Neuronal stem cell (in vitro differentiated cells): ENCODE data around the gene RBP7.
"Not testable (repeated sequence)": the region's sequence is repeated elsewhere in the genome, so short reads cannot be mapped to it uniquely, and the experiment has no call there.

Source experiments
- DNase-seq: peaks from one replicate; pipeline ENCODE4 v3.0.0-alpha.2; 2013; ENCODE audit warnings: low spot score
- H2AFZ ChIP-seq: one replicate; pipeline ENCODE4 v1.6.1; 2013; ENCODE audit warnings: mild to moderate bottlenecking, low read length, inconsistent platforms
- H2AK5ac ChIP-seq: 2 replicates; pipeline ENCODE4 v1.6.1; 2013; ENCODE audit warnings: low read depth, mild to moderate bottlenecking, inconsistent platforms, low read length, moderate library complexity, mixed read lengths
- H2BK120ac ChIP-seq: 2 replicates; pipeline ENCODE4 v1.6.1; 2013; ENCODE audit warnings: low read depth, mild to moderate bottlenecking, inconsistent platforms, low read length, moderate library complexity, mixed read lengths
- H2BK12ac ChIP-seq: one replicate; pipeline ENCODE4 v1.6.1; 2013; ENCODE audit warnings: low read length, inconsistent platforms
- H2BK15ac ChIP-seq: 2 replicates; pipeline ENCODE4 v1.6.1; 2013; ENCODE audit warnings: mild to moderate bottlenecking, low read length, inconsistent platforms, mixed read lengths
- H2BK5ac ChIP-seq: one replicate; pipeline ENCODE4 v1.6.1; 2013; ENCODE audit warnings: inconsistent platforms, mild to moderate bottlenecking, low read length, moderate library complexity
- H3K14ac ChIP-seq: one replicate; pipeline ENCODE4 v1.6.1; 2013; ENCODE audit warnings: low read length, inconsistent platforms
- H3K18ac ChIP-seq: 2 replicates; pipeline ENCODE4 v1.6.1; 2013; ENCODE audit warnings: low read length, inconsistent platforms
- H3K23ac ChIP-seq: 2 replicates; pipeline ENCODE4 v1.6.1; 2013; ENCODE audit warnings: low read depth, mild to moderate bottlenecking, mixed read lengths, low read length, inconsistent platforms; ENCODE audit not compliant: poor library complexity
- H3K27ac ChIP-seq: replicated peaks from 3 replicates; pipeline ENCODE4 v1.5.1; 2013; ENCODE audit warnings: low read length, inconsistent platforms
- H3K27me3 ChIP-seq, 3 experiments: 2 replicates each; pipeline ENCODE4 v1.6.1; 2013; ENCODE audit warnings: low read length in 3 of 3, mild to moderate bottlenecking in 2 of 3, inconsistent platforms in 1 of 3, low read depth in 1 of 3, mixed read lengths in 1 of 3, moderate library complexity in 1 of 3; ENCODE audit not compliant: control insufficient read depth in 3 of 3, insufficient read depth in 3 of 3
- H3K36me3 ChIP-seq, 2 donors: replicated peaks in 1 of 2; 2 replicates each; pipeline ENCODE4 v1.6.1; 2013; ENCODE audit warnings: low read length in 2 of 2; ENCODE audit not compliant: control insufficient read depth in 2 of 2, insufficient read depth in 2 of 2
- H3K4ac ChIP-seq: 2 replicates; pipeline ENCODE4 v1.6.1; 2013; ENCODE audit warnings: inconsistent platforms, mild to moderate bottlenecking, low read length, moderate library complexity
- H3K4me1 ChIP-seq, 2 donors: 1 replicate in 1 of 2; 2 replicates in 1 of 2; pipeline ENCODE4 v1.6.1; 2013; ENCODE audit warnings: low read length in 2 of 2, low read depth in 1 of 2; ENCODE audit not compliant: control insufficient read depth in 2 of 2, insufficient read depth in 1 of 2
- H3K4me2 ChIP-seq: one replicate; pipeline ENCODE4 v1.6.1; 2013; ENCODE audit warnings: mild to moderate bottlenecking, low read length, inconsistent platforms; ENCODE audit not compliant: insufficient read depth, poor library complexity, severe bottlenecking
- H3K4me3 ChIP-seq, 2 donors: 2 replicates each; pipeline ENCODE4 v1.5.1; 2013; ENCODE audit warnings: low read length in 2 of 2, mild to moderate bottlenecking in 2 of 2, inconsistent platforms in 1 of 2, moderate library complexity in 1 of 2
- H3K79me1 ChIP-seq: one replicate; pipeline ENCODE4 v1.6.1; 2013; ENCODE audit warnings: low read depth, mild to moderate bottlenecking, inconsistent platforms, low read length, moderate library complexity
- H3K9ac ChIP-seq: one replicate; pipeline ENCODE4 v1.6.1; 2013; ENCODE audit warnings: mild to moderate bottlenecking, low read depth, low read length, inconsistent platforms; ENCODE audit not compliant: poor library complexity
- H3K9me3 ChIP-seq, 2 donors: replicated peaks in 1 of 2; 2 replicates each; pipeline versions ENCODE3 to v1.6.1; 2013; ENCODE audit warnings: low read length in 2 of 2, mild to moderate bottlenecking in 2 of 2, inconsistent platforms in 1 of 2, low read depth in 1 of 2, mixed read lengths in 1 of 2, moderate library complexity in 1 of 2; ENCODE audit not compliant: control insufficient read depth in 2 of 2, insufficient read depth in 1 of 2
- H4K8ac ChIP-seq: one replicate; pipeline ENCODE4 v1.6.1; 2013; ENCODE audit warnings: low read depth, mild to moderate bottlenecking, inconsistent platforms, low read length, moderate library complexity
- H4K91ac ChIP-seq: one replicate; pipeline ENCODE4 v1.6.1; 2013; ENCODE audit warnings: low read length, low read depth, mild to moderate bottlenecking, inconsistent platforms; ENCODE audit not compliant: poor library complexity
- WGBS, 2 donors: extraction: QIAGEN DNeasy Blood & Tissue Kit; methylation state at CpG; one replicate each; pipeline ENCODE4 v1.1.7; 2013; ENCODE audit warnings: missing lambda C conversion rate in 2 of 2, mixed read lengths in 1 of 2; ENCODE audit not compliant: insufficient read length in 2 of 2, insufficient replicate concordance in 1 of 2; ENCODE audit errors: extremely low coverage in 2 of 2; 5-methylcytosine and 5-hydroxymethylcytosine counted together

The RBP7 gene

GRCh38 chr1:10025354-10025753 lies 28.3 kb downstream of the RBP7 start:
- WGBS, 2 donors = no CpG with 5 or more reads among the region's 2 CpGs

GRCh38 chr1:10027027-10027426 lies 30.0 kb downstream of the RBP7 start:
- Histone ChIP-seq H3K9me3 (no peaks in the 10 kb centered on the region), H3K27ac (no peak overlapping the region), H3K4me2 (no peak overlapping the region), H3K18ac (no peak overlapping the region), H3K4ac (no peak overlapping the region), H4K91ac (no peak overlapping the region), H3K9ac (no peak overlapping the region), H2BK5ac (no peak overlapping the region), H2BK12ac (no peak overlapping the region), H2AK5ac (no peak overlapping the region), H3K36me3 (no peaks in the 10 kb centered on the region), H4K8ac (no peak overlapping the region), H3K27me3 (no peaks in the 10 kb centered on the region), H2AFZ (no peak overlapping the region), H3K4me1 (no peaks in the 10 kb centered on the region), H3K79me1 (no peaks in the 10 kb centered on the region), H2BK15ac (no peak overlapping the region), H2BK120ac (no peak overlapping the region), H3K23ac (no peak overlapping the region), H3K14ac (no peak overlapping the region), H3K4me3 (no peak overlapping the region)
- no peak for DNase-seq

More at GRCh38 chr1:10025354-10025753, 28.3 kb downstream of the RBP7 start:
- H3K4me2 ChIP-seq = no peak overlapping the region
- no peaks in the 10 kb centered on the region for H3K9me3 ChIP-seq
- H3K9ac ChIP-seq = no peak overlapping the region
- H2BK120ac ChIP-seq = no peak overlapping the region
- no peaks in the 10 kb centered on the region for H3K36me3 ChIP-seq
- H2BK12ac ChIP-seq = no peak overlapping the region
- H3K4me1 ChIP-seq = no peaks in the 10 kb centered on the region
- H3K27me3 ChIP-seq = no peaks in the 10 kb centered on the region
- no peak overlapping the region for H3K27ac ChIP-seq
- no peak overlapping the region for H3K23ac ChIP-seq
- H2BK15ac ChIP-seq = no peak overlapping the region
- no peak overlapping the region for H4K91ac ChIP-seq
- no peaks in the 10 kb centered on the region for H3K79me1 ChIP-seq
- H2BK5ac ChIP-seq = no peak overlapping the region
- no peak overlapping the region for H3K18ac ChIP-seq
- no peak overlapping the region for H3K4me3 ChIP-seq
- no peak for DNase-seq
- no peak overlapping the region for H2AFZ ChIP-seq
- no peak overlapping the region for H4K8ac ChIP-seq
- no peak overlapping the region for H3K4ac ChIP-seq
- no peak overlapping the region for H2AK5ac ChIP-seq
- H3K14ac ChIP-seq = no peak overlapping the region

GRCh38 chr1:10028956-10029500 lies 32.0 kb downstream of the RBP7 start:
- H3K4me3 ChIP-seq, H3K4ac ChIP-seq, H3K23ac ChIP-seq, H2BK5ac ChIP-seq, H3K36me3 ChIP-seq, H3K27ac ChIP-seq, H3K79me1 ChIP-seq, H3K9me3 ChIP-seq, H3K4me1 ChIP-seq, DNase-seq, H2AK5ac ChIP-seq, H2BK120ac ChIP-seq, H3K4me2 ChIP-seq, H4K8ac ChIP-seq, H4K91ac ChIP-seq, H3K9ac ChIP-seq, H3K27me3 ChIP-seq, H3K14ac ChIP-seq, H2BK15ac ChIP-seq: not testable (repeated sequence)
- Histone ChIP-seq H2AFZ (peak overlapping the region; percentile 47), H2BK12ac (peak overlapping the region; percentile 41), H3K18ac (peak overlapping the region; percentile 64)
- WGBS, 2 donors = no CpG with 5 or more reads among the region's 24 CpGs

GRCh38 chr1:10031461-10031860 lies 34.4 kb downstream of the RBP7 start:
- H3K4me2 ChIP-seq = no peak overlapping the region
- peaks cover 1 to 2% of the 10 kb centered on the region in 2 donors for H3K4me1 ChIP-seq
- no peak overlapping the region for H3K18ac ChIP-seq
- no peak overlapping the region for H3K9ac ChIP-seq
- no peak overlapping the region for H3K27ac ChIP-seq
- no peak overlapping the region for H2BK12ac ChIP-seq
- no peak overlapping the region for H2AFZ ChIP-seq
- H3K23ac ChIP-seq = no peak overlapping the region
- H3K4ac ChIP-seq = no peak overlapping the region
- no peaks in the 10 kb centered on the region for H3K9me3 ChIP-seq
- WGBS, 2 donors = no CpG with 5 or more reads among the region's 3 CpGs
- no peak overlapping the region for H2AK5ac ChIP-seq
- peaks cover 0 to 5% of the 10 kb centered on the region in 2 donors for H3K36me3 ChIP-seq
- no peak overlapping the region for H4K8ac ChIP-seq
- H2BK120ac ChIP-seq = no peak overlapping the region
- H2BK15ac ChIP-seq = no peak overlapping the region
- no peak overlapping the region for H2BK5ac ChIP-seq
- no peaks in the 10 kb centered on the region for H3K79me1 ChIP-seq
- H4K91ac ChIP-seq = no peak overlapping the region
- no peak overlapping the region for H3K4me3 ChIP-seq
- no peak for DNase-seq
- H3K14ac ChIP-seq = no peak overlapping the region
- no peaks in the 10 kb centered on the region for H3K27me3 ChIP-seq
